GM19372 (cell line): ENCODE measurements around the gene DYNLRB1.

Source experiments
- ATAC-seq: cut with Tn5 transposase; IDR thresholded peaks from one replicate; pipeline ENCODE4 v1.9.1; 2021; ENCODE audit warnings: mild to moderate bottlenecking, low read depth, moderate library complexity; ENCODE audit not compliant: unreplicated experiment

The DYNLRB1 gene

GRCh38 chr20:34552569-34552968, 36.3 kb downstream of the DYNLRB1 start:
- no peak for ATAC-seq

GRCh38 chr20:34553366-34553867, 37.2 kb downstream of the DYNLRB1 start:
- ATAC-seq = no peak

- ATAC-seq = no peak
Measured at GRCh38 chr20:34557936-34558319, 41.7 kb downstream of the DYNLRB1 start.

- no peak for ATAC-seq
Measured at GRCh38 chr20:34558320-34559218, 42.3 kb downstream of the DYNLRB1 start, which contains the start of gene MAP1LC3A. MAP1LC3A (plus strand) TSS chr20:34558718; CDS start chr20:34558869, 151 bp downstream.

- ATAC-seq = no peak
Measured at GRCh38 chr20:34559311-34560140, 43.3 kb downstream of the DYNLRB1 start.

GRCh38 chr20:34560141-34560523, 43.9 kb downstream of the DYNLRB1 start:
- no peak for ATAC-seq

- ATAC-seq = no peak
Measured at GRCh38 chr20:34560614-34561013, 44.4 kb downstream of the DYNLRB1 start.

GRCh38 chr20:34561661-34562060, 45.4 kb downstream of the DYNLRB1 start:
- ATAC-seq = no peak

GRCh38 chr20:34562641-34563040, 46.4 kb downstream of the DYNLRB1 start:
- no peak for ATAC-seq

GRCh38 chr20:34564833-34565232, 48.6 kb downstream of the DYNLRB1 start:
- no peak for ATAC-seq

- no peak for ATAC-seq
Measured at GRCh38 chr20:34566978-34567891, 51.0 kb downstream of the DYNLRB1 start.

- ATAC-seq = no peak
Measured at GRCh38 chr20:34567892-34568865, 52.0 kb downstream of the DYNLRB1 start.

GRCh38 chr20:34569598-34569997, 53.4 kb downstream of the DYNLRB1 start:
- no peak for ATAC-seq

GRCh38 chr20:34570859-34571306, 54.7 kb downstream of the DYNLRB1 start:
- ATAC-seq = no peak

GRCh38 chr20:34571753-34572152, 55.5 kb downstream of the DYNLRB1 start:
- no peak for ATAC-seq

GRCh38 chr20:34573541-34574300, 57.5 kb downstream of the DYNLRB1 start:
- no peak for ATAC-seq

- no peak for ATAC-seq
Measured at GRCh38 chr20:34574426-34574825, 58.2 kb downstream of the DYNLRB1 start.

- ATAC-seq = no peak
Measured at GRCh38 chr20:34574861-34575260, 58.6 kb downstream of the DYNLRB1 start.
